OCI-LY1 (cell line): ENCODE results near the gene TUBA4A.
A peak's percentile ranks its signal among the peaks of the same experiment; 100 is the strongest.

Source experiments
- H2AFZ ChIP-seq: fragments of 200-600 bp; sonication (generic), shearing (Covaris generic); 2 replicates; pipeline ENCODE4 v1.6.0; 2014; ENCODE audit warnings: antibody characterized with exemption, mild to moderate bottlenecking, low read length
- H3F3A ChIP-seq: fragments of 200-600 bp; sonication (generic), shearing (Covaris generic); 2 replicates; pipeline ENCODE4 v1.6.0; 2014; ENCODE audit warnings: mild to moderate bottlenecking, antibody characterized with exemption, low read length, moderate library complexity; ENCODE audit not compliant: insufficient read depth
- H3K27ac ChIP-seq: fragments of 200-600 bp; sonication (generic); 2 replicates; pipeline ENCODE4 v1.5.1; 2014; ENCODE audit warnings: low read length, mixed run types, mild to moderate bottlenecking, low read depth; ENCODE audit not compliant: poor library complexity, severe bottlenecking
- H3K27me3 ChIP-seq: fragments of 200-600 bp; sonication (generic); 2 replicates; pipeline ENCODE4 v1.6.0; 2014; ENCODE audit warnings: antibody characterized with exemption, mild to moderate bottlenecking, low read length, moderate library complexity; ENCODE audit not compliant: insufficient read depth
- H3K36me3 ChIP-seq: fragments of 200-600 bp; sonication (generic); 2 replicates; pipeline ENCODE4 v1.6.1; 2014; ENCODE audit warnings: mild to moderate bottlenecking, antibody characterized with exemption, low read length, moderate library complexity, mixed read lengths; ENCODE audit not compliant: insufficient read depth
- H3K4me1 ChIP-seq: fragments of 200-600 bp; sonication (generic); 2 replicates; pipeline ENCODE4 v1.5.1; 2014; ENCODE audit warnings: mild to moderate bottlenecking, low read length, moderate library complexity; ENCODE audit not compliant: insufficient read depth, severe bottlenecking
- H3K4me2 ChIP-seq: fragments of 200-600 bp; sonication (generic), shearing (Covaris generic); 2 replicates; pipeline ENCODE4 v1.6.1; 2014; ENCODE audit warnings: low read length
- H3K4me3 ChIP-seq: fragments of 200-600 bp; sonication (generic); 2 replicates; pipeline ENCODE4 v1.5.1; 2014; ENCODE audit warnings: low read length, low read depth, mild to moderate bottlenecking, mixed read lengths; ENCODE audit not compliant: poor library complexity, severe bottlenecking
- H3K79me2 ChIP-seq: fragments of 200-600 bp; shearing (Covaris generic); 2 replicates; pipeline ENCODE4 v1.6.1; 2016; ENCODE audit warnings: mixed run types, low read length, mixed read lengths; ENCODE audit not compliant: insufficient read depth
- H3K9ac ChIP-seq: fragments of 200-600 bp; sonication (generic), shearing (Covaris generic); 2 replicates; pipeline ENCODE4 v1.6.1; 2014; ENCODE audit warnings: mild to moderate bottlenecking, low read length, mixed read lengths
- H3K9me2 ChIP-seq: fragments of 200-600 bp; sonication (generic), shearing (Covaris generic); 2 replicates; pipeline ENCODE4 v1.6.1; 2014; ENCODE audit warnings: low read depth, mild to moderate bottlenecking, low read length, mixed read lengths
- H3K9me3 ChIP-seq: fragments of 200-600 bp; shearing (Covaris generic); 2 replicates; pipeline ENCODE4 v1.6.1; 2014; ENCODE audit warnings: low read length, mixed read lengths
- H4K20me1 ChIP-seq: fragments of 200-600 bp; sonication (generic), shearing (Covaris generic); 2 replicates; pipeline ENCODE4 v1.6.0; 2016; ENCODE audit warnings: mild to moderate bottlenecking, low read length; ENCODE audit not compliant: insufficient read depth
- CTCF ChIP-seq: fragments of 200-600 bp; sonication (generic), shearing (Covaris generic); IDR thresholded peaks from 2 replicates; pipeline ENCODE4 v1.5.1; 2017; ENCODE audit warnings: mild to moderate bottlenecking, antibody characterized with exemption, low read length, moderate library complexity, mixed read lengths
- EZH2 ChIP-seq: fragments of 200-600 bp; sonication (generic), shearing (Covaris generic); IDR thresholded peaks from 2 replicates; pipeline ENCODE4 v1.8.0; 2017; ENCODE audit warnings: borderline replicate concordance, mixed run types, mild to moderate bottlenecking, antibody characterized with exemption, low read length, moderate library complexity, mixed read lengths

TUBA4A gene

GRCh38 chr2:219280651-219281050 lies 26.9 kb upstream of the TUBA4A start:
- Histone ChIP-seq H3K9me2 (no peaks in the 10 kb centered on the region), H3F3A (no peaks in the 10 kb centered on the region), H3K4me1 (peaks cover 48% of the 10 kb centered on the region), H2AFZ (no peak overlapping the region), H3K9me3 (no peaks in the 10 kb centered on the region), H4K20me1 (no peaks in the 10 kb centered on the region), H3K36me3 (peaks cover 46% of the 10 kb centered on the region), H3K4me2 (peak overlapping the region; percentile 95), H3K9ac (peak overlapping the region; percentile 71; the same call in 1 of the 2 replicates), H3K27me3 (no peaks in the 10 kb centered on the region), H3K79me2 (peaks cover 16% of the 10 kb centered on the region), H3K4me3 (peak overlapping the region; percentile 79), H3K27ac (peak overlapping the region; percentile 99)
- TF ChIP-seq EZH2 (no peak), CTCF (no peak)

- Histone ChIP-seq H3K4me3 (peak overlapping the region; percentile 79), H3K9me3 (no peaks in the 10 kb centered on the region), H3K9me2 (no peaks in the 10 kb centered on the region), H3K36me3 (peaks cover 40% of the 10 kb centered on the region), H3K79me2 (peaks cover 18% of the 10 kb centered on the region), H3K27me3 (no peaks in the 10 kb centered on the region), H3K4me1 (peaks cover 54% of the 10 kb centered on the region), H4K20me1 (no peaks in the 10 kb centered on the region), H3K27ac (peak overlapping the region; percentile 99), H3K4me2 (peak overlapping the region; percentile 95), H2AFZ (no peak overlapping the region), H3F3A (no peaks in the 10 kb centered on the region), H3K9ac (peak overlapping the region; percentile 71)
- peak; percentile 49; the same call in 1 of the 2 replicates for TF ChIP-seq CTCF
- no peak for TF ChIP-seq EZH2
Observed at GRCh38 chr2:219279916-219280516, 26.3 kb upstream of the TUBA4A start.

GRCh38 chr2:219279151-219279915 lies 25.6 kb upstream of the TUBA4A start, which contains the start of gene DNAJB2:
TSS of gene DNAJB2 (plus strand) at chr2:219279366. CDS start at chr2:219279834, 468 bp downstream.
- Histone ChIP-seq H3K36me3 (peaks cover 33% of the 10 kb centered on the region; the same call in 1 of the 2 replicates), H3K4me1 (peaks cover 61% of the 10 kb centered on the region), H3K27ac (peak within 1 kb of the TSS; percentile 99), H4K20me1 (no peaks in the 10 kb centered on the region), H3K9ac (peak within 1 kb of the TSS; percentile 90), H3K9me2 (no peaks in the 10 kb centered on the region), H3K4me2 (peak within 1 kb of the TSS; percentile 95), H3K9me3 (no peaks in the 10 kb centered on the region), H2AFZ (no peak within 1 kb of the TSS), H3K79me2 (peaks cover 18% of the 10 kb centered on the region), H3K4me3 (peak within 1 kb of the TSS; percentile 79), H3F3A (no peaks in the 10 kb centered on the region), H3K27me3 (no peaks in the 10 kb centered on the region)
- no peak for TF ChIP-seq EZH2
- no peak for TF ChIP-seq CTCF
